GM23338 (cell line): Measurements from ENCODE around the gene STAT3. TPM values are rescaled to one million over a fixed set of nuclear protein-coding genes. Genes with fewer than 3 reads are reported as not detected.

Experiments
- ATAC-seq: fragments of 200-7000 bp; cut with Tn5 transposase; 3 replicates; pipeline ENCODE4 v1.9.1; 2020
- DNase-seq: peaks from one replicate; pipeline ENCODE4 v3.0.0-alpha.2; 2015; ENCODE audit warnings: low spot score
- H2AFZ ChIP-seq: fragments of 200-600 bp; sonication (generic); 2 replicates; pipeline ENCODE4 v1.8.0; 2016; ENCODE audit warnings: antibody characterized with exemption, mild to moderate bottlenecking, moderate library complexity
- H3F3A ChIP-seq: fragments of 200-600 bp; sonication (generic); replicated peaks from 2 replicates; pipeline ENCODE4 v1.8.0; 2017; ENCODE audit warnings: antibody characterized with exemption, mixed run types, low read depth
- H3K27ac ChIP-seq: fragments of 200-600 bp; sonication (generic); 2 replicates; pipeline ENCODE4 v1.6.1; 2016; ENCODE audit warnings: low read depth
- H3K27me3 ChIP-seq: fragments of 200-600 bp; sonication (generic); 2 replicates; pipeline ENCODE4 v1.8.0; 2016; ENCODE audit warnings: mild to moderate bottlenecking, mixed run types, moderate library complexity; ENCODE audit not compliant: insufficient read depth
- H3K36me3 ChIP-seq: fragments of 200-600 bp; sonication (generic); 2 replicates; pipeline ENCODE4 v1.8.0; 2016; ENCODE audit warnings: mild to moderate bottlenecking; ENCODE audit not compliant: insufficient read depth
- H3K4me1 ChIP-seq: fragments of 200-600 bp; sonication (generic); 2 replicates; pipeline ENCODE4 v1.8.0; 2016; ENCODE audit warnings: mild to moderate bottlenecking, moderate library complexity; ENCODE audit not compliant: insufficient read depth
- H3K4me2 ChIP-seq: fragments of 200-600 bp; sonication (generic); 2 replicates; pipeline ENCODE4 v1.7.1; 2017; ENCODE audit warnings: mixed run types
- H3K4me3 ChIP-seq: fragments of 200-600 bp; sonication (generic); 2 replicates; pipeline ENCODE4 v1.6.1; 2016; ENCODE audit warnings: mixed run types
- H3K79me2 ChIP-seq: fragments of 200-600 bp; sonication (generic); replicated peaks from 2 replicates; pipeline ENCODE4 v1.8.0; 2017; ENCODE audit warnings: mild to moderate bottlenecking; ENCODE audit not compliant: insufficient read depth
- H3K9me2 ChIP-seq: fragments of 200-600 bp; sonication (generic); 2 replicates; pipeline ENCODE4 v1.8.0; 2017; ENCODE audit not compliant: insufficient read depth
- H4K20me1 ChIP-seq: fragments of 200-600 bp; sonication (generic); replicated peaks from 2 replicates; pipeline ENCODE4 v1.8.0; 2017; ENCODE audit warnings: mild to moderate bottlenecking; ENCODE audit not compliant: insufficient read depth
- H3K27ac Mint-ChIP-seq: 2 replicates; pipeline ENCODE4 v1.8.0; 2020; ENCODE audit warnings: inconsistent platforms, mild to moderate bottlenecking, moderate library complexity, mixed read lengths
- H3K27me3 Mint-ChIP-seq: 3 replicates; pipeline ENCODE4 v1.8.0; 2022; ENCODE audit warnings: low read depth, mild to moderate bottlenecking, moderate library complexity, mixed read lengths, inconsistent platforms; ENCODE audit not compliant: insufficient read depth, poor library complexity
- H3K36me3 Mint-ChIP-seq: 3 replicates; pipeline ENCODE4 v1.8.0; 2021; ENCODE audit warnings: low read depth, mild to moderate bottlenecking, inconsistent platforms, moderate library complexity, mixed read lengths
- H3K4me1 Mint-ChIP-seq: 3 replicates; pipeline ENCODE4 v1.8.0; 2020; ENCODE audit warnings: mild to moderate bottlenecking, inconsistent platforms, mixed read lengths
- H3K4me3 Mint-ChIP-seq: 3 replicates; pipeline ENCODE4 v1.8.0; 2021; ENCODE audit warnings: moderate library complexity, mild to moderate bottlenecking, inconsistent platforms, mixed read lengths
- H3K9me3 Mint-ChIP-seq: 3 replicates; pipeline ENCODE4 v1.8.0; 2020; ENCODE audit warnings: moderate library complexity, mild to moderate bottlenecking, inconsistent platforms, mixed read lengths
- CREB1 ChIP-seq: fragments of 250-450 bp; sonication (Bioruptor Pico); IDR thresholded peaks from 2 replicates; pipeline ENCODE4 v1.5.0; 2020; ENCODE audit warnings: low read depth, mild to moderate bottlenecking, moderate library complexity
- EZH2 ChIP-seq: fragments of 200-600 bp; sonication (generic); IDR thresholded peaks from one replicate; pipeline ENCODE4 v1.8.0; 2017; ENCODE audit warnings: antibody characterized with exemption, mild to moderate bottlenecking, low read depth; ENCODE audit not compliant: unreplicated experiment
- JUNB ChIP-seq: IDR thresholded peaks from one replicate; pipeline ENCODE4 v1.6.1; 2016; ENCODE audit warnings: antibody characterized with exemption; ENCODE audit not compliant: unreplicated experiment
- NANOG ChIP-seq: IDR thresholded peaks from 2 replicates; pipeline ENCODE4 v1.6.1; 2016; ENCODE audit warnings: antibody characterized with exemption, borderline replicate concordance
- POLR2AphosphoS5 ChIP-seq: IDR thresholded peaks from 2 replicates; pipeline ENCODE4 v1.6.1; 2016; ENCODE audit warnings: antibody characterized with exemption, low read depth
- STAT1 ChIP-seq: IDR thresholded peaks from one replicate; pipeline ENCODE4 v1.6.1; 2016; ENCODE audit warnings: antibody characterized with exemption; ENCODE audit not compliant: unreplicated experiment
- ZNF114 ChIP-seq: fragments of 250-450 bp; sonication (Bioruptor Pico); IDR thresholded peaks from 2 replicates; pipeline ENCODE4 v1.5.0; 2020; ENCODE audit warnings: mild to moderate bottlenecking, moderate library complexity
- ZNF331 ChIP-seq: fragments of 250-450 bp; sonication (Bioruptor Pico); IDR thresholded peaks from 2 replicates; pipeline ENCODE4 v1.5.0; 2020; ENCODE audit warnings: low read depth, mild to moderate bottlenecking, moderate library complexity
- polyA plus RNA-seq: library from polyadenylated mRNA; unstranded; fragments of >200 nt; fragmentation: Nextera tagmentation; extraction: Ambion mirVana; gene quantifications from 2 replicates; pipeline ENCODE4 v1.2.1, GENCODE V29; 2016
- total RNA-seq: library from RNA; depleted of rRNA; stranded (reverse); fragments of >200 nt; shearing (Covaris generic); gene quantifications from 2 replicates; pipeline ENCODE4 v1.2.3, GENCODE V29; 2014
- TF ChIP-seq, protein P1 (sequence below): fragments of 250-450 bp; sonication (Bioruptor Pico); IDR thresholded peaks from 2 replicates; pipeline ENCODE4 v1.5.0; 2020; ENCODE audit warnings: mild to moderate bottlenecking, moderate library complexity
- TF ChIP-seq, protein P2 (sequence below): IDR thresholded peaks from one replicate; pipeline ENCODE4 v1.6.1; 2018; ENCODE audit warnings: antibody characterized with exemption; ENCODE audit not compliant: unreplicated experiment
- TF ChIP-seq, protein P3 (sequence below): IDR thresholded peaks from 2 replicates; pipeline ENCODE4 v1.6.1; 2016; ENCODE audit warnings: antibody characterized with exemption

STAT3 gene
- total and polyA plus RNA-seq, 2 experiments from 2014 or later: 49.5 to 78.0 TPM

DNA sequence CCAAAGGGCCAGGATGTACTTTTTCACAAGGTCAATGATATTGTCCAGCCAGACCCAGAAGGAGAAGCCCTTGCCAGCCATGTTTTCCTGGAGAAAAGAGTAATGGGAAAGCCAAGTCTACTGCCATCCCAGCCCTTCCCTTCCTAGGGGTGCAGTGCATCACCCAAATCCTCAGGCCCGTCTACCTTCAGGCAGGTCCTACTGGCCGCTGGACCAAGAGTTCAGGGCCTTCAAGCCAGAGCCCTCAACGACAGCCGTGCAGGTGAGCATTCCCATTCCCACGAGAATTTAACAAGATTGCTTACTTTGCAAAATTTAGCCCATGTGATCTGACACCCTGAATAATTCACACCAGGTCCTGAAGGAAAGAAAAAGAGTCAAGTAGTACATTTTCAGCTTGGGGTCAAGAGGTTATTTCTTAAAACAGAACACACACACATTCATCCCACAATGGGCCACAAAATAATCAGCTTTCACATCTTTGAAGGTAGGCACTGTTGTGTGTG, 64.9 kb downstream of the STAT3 start:
- peak overlapping the region; percentile 46; the same call in 1 of the 2 replicates for H3K27ac Mint-ChIP-seq
- H3K4me3 Mint-ChIP-seq: no peak overlapping the region
- H3K36me3 ChIP-seq: peaks cover 19% of the 10 kb centered on the region

More for the DNA sequence above, 64.9 kb downstream of the STAT3 start:
- Histone ChIP-seq H3K27me3 (no peaks in the 10 kb centered on the region), H3K79me2 (no peaks in the 10 kb centered on the region), H2AFZ (no peak overlapping the region), H3K9me2 (no peaks in the 10 kb centered on the region), H3K4me1 (peaks cover 16% of the 10 kb centered on the region), H3F3A (peaks cover 14% of the 10 kb centered on the region), H3K27ac (peak overlapping the region; percentile 67; the same call in 1 of the 2 replicates), H3K4me2 (no peak overlapping the region), H4K20me1 (no peaks in the 10 kb centered on the region), H3K4me3 (no peak overlapping the region)
- Mint-ChIP-seq H3K9me3 (no peaks in the 10 kb centered on the region; the same call in 2 of the 3 replicates), H3K27me3 (no peaks in the 10 kb centered on the region), H3K36me3 (peaks cover 72% of the 10 kb centered on the region), H3K4me1 (peaks cover 18% of the 10 kb centered on the region)
- peak; percentile 18; the same call in 2 of the 3 replicates for ATAC-seq
- no peak for DNase-seq
- TF ChIP-seq STAT1 (no peak), EZH2 (no peak), CREB1 (no peak), POLR2AphosphoS5 (no peak), ZNF114 (CRISPR knock-in tag) (no peak), ZNF331 (CRISPR knock-in tag) (no peak), JUNB (no peak), NANOG (no peak)
- TF ChIP-seq, protein P1, sequence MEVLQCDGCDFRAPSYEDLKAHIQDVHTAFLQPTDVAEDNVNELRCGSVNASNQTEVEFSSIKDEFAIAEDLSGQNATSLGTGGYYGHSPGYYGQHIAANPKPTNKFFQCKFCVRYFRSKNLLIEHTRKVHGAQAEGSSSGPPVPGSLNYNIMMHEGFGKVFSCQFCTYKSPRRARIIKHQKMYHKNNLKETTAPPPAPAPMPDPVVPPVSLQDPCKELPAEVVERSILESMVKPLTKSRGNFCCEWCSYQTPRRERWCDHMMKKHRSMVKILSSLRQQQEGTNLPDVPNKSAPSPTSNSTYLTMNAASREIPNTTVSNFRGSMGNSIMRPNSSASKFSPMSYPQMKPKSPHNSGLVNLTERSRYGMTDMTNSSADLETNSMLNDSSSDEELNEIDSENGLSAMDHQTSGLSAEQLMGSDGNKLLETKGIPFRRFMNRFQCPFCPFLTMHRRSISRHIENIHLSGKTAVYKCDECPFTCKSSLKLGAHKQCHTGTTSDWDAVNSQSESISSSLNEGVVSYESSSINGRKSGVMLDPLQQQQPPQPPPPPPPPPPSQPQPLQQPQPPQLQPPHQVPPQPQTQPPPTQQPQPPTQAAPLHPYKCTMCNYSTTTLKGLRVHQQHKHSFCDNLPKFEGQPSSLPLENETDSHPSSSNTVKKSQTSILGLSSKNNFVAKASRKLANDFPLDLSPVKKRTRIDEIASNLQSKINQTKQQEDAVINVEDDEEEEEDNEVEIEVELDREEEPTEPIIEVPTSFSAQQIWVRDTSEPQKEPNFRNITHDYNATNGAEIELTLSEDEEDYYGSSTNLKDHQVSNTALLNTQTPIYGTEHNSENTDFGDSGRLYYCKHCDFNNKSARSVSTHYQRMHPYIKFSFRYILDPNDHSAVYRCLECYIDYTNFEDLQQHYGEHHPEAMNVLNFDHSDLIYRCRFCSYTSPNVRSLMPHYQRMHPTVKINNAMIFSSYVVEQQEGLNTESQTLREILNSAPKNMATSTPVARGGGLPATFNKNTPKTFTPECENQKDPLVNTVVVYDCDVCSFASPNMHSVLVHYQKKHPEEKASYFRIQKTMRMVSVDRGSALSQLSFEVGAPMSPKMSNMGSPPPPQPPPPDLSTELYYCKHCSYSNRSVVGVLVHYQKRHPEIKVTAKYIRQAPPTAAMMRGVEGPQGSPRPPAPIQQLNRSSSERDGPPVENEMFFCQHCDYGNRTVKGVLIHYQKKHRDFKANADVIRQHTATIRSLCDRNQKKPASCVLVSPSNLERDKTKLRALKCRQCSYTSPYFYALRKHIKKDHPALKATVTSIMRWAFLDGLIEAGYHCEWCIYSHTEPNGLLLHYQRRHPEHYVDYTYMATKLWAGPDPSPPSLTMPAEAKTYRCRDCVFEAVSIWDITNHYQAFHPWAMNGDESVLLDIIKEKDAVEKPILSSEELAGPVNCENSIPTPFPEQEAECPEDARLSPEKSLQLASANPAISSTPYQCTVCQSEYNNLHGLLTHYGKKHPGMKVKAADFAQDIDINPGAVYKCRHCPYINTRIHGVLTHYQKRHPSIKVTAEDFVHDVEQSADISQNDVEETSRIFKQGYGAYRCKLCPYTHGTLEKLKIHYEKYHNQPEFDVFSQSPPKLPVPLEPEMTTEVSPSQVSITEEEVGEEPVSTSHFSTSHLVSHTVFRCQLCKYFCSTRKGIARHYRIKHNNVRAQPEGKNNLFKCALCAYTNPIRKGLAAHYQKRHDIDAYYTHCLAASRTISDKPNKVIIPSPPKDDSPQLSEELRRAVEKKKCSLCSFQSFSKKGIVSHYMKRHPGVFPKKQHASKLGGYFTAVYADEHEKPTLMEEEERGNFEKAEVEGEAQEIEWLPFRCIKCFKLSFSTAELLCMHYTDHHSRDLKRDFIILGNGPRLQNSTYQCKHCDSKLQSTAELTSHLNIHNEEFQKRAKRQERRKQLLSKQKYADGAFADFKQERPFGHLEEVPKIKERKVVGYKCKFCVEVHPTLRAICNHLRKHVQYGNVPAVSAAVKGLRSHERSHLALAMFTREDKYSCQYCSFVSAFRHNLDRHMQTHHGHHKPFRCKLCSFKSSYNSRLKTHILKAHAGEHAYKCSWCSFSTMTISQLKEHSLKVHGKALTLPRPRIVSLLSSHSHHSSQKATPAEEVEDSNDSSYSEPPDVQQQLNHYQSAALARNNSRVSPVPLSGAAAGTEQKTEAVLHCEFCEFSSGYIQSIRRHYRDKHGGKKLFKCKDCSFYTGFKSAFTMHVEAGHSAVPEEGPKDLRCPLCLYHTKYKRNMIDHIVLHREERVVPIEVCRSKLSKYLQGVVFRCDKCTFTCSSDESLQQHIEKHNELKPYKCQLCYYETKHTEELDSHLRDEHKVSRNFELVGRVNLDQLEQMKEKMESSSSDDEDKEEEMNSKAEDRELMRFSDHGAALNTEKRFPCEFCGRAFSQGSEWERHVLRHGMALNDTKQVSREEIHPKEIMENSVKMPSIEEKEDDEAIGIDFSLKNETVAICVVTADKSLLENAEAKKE (CRISPR knock-in tag): no peak
- TF ChIP-seq, protein P2, sequence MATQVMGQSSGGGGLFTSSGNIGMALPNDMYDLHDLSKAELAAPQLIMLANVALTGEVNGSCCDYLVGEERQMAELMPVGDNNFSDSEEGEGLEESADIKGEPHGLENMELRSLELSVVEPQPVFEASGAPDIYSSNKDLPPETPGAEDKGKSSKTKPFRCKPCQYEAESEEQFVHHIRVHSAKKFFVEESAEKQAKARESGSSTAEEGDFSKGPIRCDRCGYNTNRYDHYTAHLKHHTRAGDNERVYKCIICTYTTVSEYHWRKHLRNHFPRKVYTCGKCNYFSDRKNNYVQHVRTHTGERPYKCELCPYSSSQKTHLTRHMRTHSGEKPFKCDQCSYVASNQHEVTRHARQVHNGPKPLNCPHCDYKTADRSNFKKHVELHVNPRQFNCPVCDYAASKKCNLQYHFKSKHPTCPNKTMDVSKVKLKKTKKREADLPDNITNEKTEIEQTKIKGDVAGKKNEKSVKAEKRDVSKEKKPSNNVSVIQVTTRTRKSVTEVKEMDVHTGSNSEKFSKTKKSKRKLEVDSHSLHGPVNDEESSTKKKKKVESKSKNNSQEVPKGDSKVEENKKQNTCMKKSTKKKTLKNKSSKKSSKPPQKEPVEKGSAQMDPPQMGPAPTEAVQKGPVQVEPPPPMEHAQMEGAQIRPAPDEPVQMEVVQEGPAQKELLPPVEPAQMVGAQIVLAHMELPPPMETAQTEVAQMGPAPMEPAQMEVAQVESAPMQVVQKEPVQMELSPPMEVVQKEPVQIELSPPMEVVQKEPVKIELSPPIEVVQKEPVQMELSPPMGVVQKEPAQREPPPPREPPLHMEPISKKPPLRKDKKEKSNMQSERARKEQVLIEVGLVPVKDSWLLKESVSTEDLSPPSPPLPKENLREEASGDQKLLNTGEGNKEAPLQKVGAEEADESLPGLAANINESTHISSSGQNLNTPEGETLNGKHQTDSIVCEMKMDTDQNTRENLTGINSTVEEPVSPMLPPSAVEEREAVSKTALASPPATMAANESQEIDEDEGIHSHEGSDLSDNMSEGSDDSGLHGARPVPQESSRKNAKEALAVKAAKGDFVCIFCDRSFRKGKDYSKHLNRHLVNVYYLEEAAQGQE: no peak
- TF ChIP-seq, protein P3, sequence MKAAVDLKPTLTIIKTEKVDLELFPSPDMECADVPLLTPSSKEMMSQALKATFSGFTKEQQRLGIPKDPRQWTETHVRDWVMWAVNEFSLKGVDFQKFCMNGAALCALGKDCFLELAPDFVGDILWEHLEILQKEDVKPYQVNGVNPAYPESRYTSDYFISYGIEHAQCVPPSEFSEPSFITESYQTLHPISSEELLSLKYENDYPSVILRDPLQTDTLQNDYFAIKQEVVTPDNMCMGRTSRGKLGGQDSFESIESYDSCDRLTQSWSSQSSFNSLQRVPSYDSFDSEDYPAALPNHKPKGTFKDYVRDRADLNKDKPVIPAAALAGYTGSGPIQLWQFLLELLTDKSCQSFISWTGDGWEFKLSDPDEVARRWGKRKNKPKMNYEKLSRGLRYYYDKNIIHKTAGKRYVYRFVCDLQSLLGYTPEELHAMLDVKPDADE: no peak
